HepG2 (cell line): Measurements from ENCODE around the gene CLASP1. TPM values are rescaled to one million over a fixed set of nuclear protein-coding genes. Genes with fewer than 3 reads are reported as not detected.

Experiments
- ATAC-seq: fragments of 200-7000 bp; cut with Tn5 transposase; 3 replicates; pipeline ENCODE4 v1.9.1; 2020; ENCODE audit warnings: mild to moderate bottlenecking, moderate library complexity
- BruUV-seq: library from RNA; stranded (reverse); fragments of 400-500 nt; replicated peaks from 2 replicates; lab custom pipeline; 2021; lab: Mats Ljungman, UMichigan
- CTCF ChIA-PET: fragments of 300-600 bp; formaldehyde crosslinking; extraction: SDS; loops from one replicate; lab custom pipeline; 2021; ENCODE audit warnings: low total read pairs, inconsistent platforms, low intra/inter-chr PET ratio; lab: Yijun Ruan, JAX
- POLR2A ChIA-PET: fragments of 350-600 bp; sonication (Branson Sonifier 250); formaldehyde crosslinking; loops from one replicate; lab custom pipeline; 2020; ENCODE audit warnings: antibody characterized with exemption, inconsistent platforms; lab: Yijun Ruan, JAX
- DNase-seq: peaks from one replicate; pipeline ENCODE4 v3.0.0-alpha.2; 2015; ENCODE audit warnings: low spot score
- FAIRE-seq: peaks from 3 replicates; lab custom pipeline; 2011; peaks lifted over from hg19 to GRCh38; lab: Jason Lieb, UNC
- H2AFZ ChIP-seq: one replicate; pipeline ENCODE4 v1.6.1; 2011; ENCODE audit warnings: low read length, inconsistent platforms
- H3K27ac ChIP-seq: fragments of 300-600 bp; 3 replicates; pipeline ENCODE4 v1.8.0; 2011; ENCODE audit warnings: mixed run types, mild to moderate bottlenecking, mixed read lengths, low read length, inconsistent platforms; ENCODE audit not compliant: insufficient read depth; ENCODE audit errors: extremely low read length
- H3K27me3 ChIP-seq, 2 experiments: fragments of 200-600 bp in 1 of 2; 2 replicates in 1 of 2; 3 replicates in 1 of 2; pipeline versions ENCODE4 v1.6.0 to v1.8.0; 2011; ENCODE audit warnings: low read length in 2 of 2, mild to moderate bottlenecking in 2 of 2, moderate library complexity in 2 of 2, inconsistent platforms in 1 of 2; ENCODE audit not compliant: insufficient read depth in 2 of 2, control insufficient read depth in 1 of 2
- H3K36me3 ChIP-seq, 2 experiments: fragments of 200-600 bp in 1 of 2; replicated peaks in 1 of 2; 2 replicates in 1 of 2; 3 replicates in 1 of 2; pipeline versions ENCODE4 v1.5.1 to v1.8.0; 2011; ENCODE audit warnings: low read length in 2 of 2, inconsistent platforms in 1 of 2; ENCODE audit not compliant: insufficient read depth in 2 of 2, control insufficient read depth in 1 of 2
- H3K4me1 ChIP-seq: 2 replicates; pipeline ENCODE4 v1.5.1; 2012; ENCODE audit warnings: low read length, inconsistent platforms; ENCODE audit not compliant: insufficient read depth
- H3K4me2 ChIP-seq: 2 replicates; pipeline ENCODE4 v1.6.0; 2011; ENCODE audit warnings: low read depth, low read length, inconsistent platforms
- H3K4me3 ChIP-seq, 3 experiments: fragments of 200-600 bp in 1 of 3; sonication (generic), shearing (Covaris generic) in 1 of 3; replicated peaks in 1 of 3; 2 replicates each; pipeline ENCODE4 v1.5.1; 2011 to 2016; ENCODE audit warnings: low read length in 3 of 3, inconsistent platforms in 2 of 3, low read depth in 2 of 3, mild to moderate bottlenecking in 2 of 3, control low read depth in 1 of 3, mixed read lengths in 1 of 3; ENCODE audit not compliant: insufficient read depth in 1 of 3
- H3K79me2 ChIP-seq: one replicate; pipeline ENCODE4 v1.6.1; 2011; ENCODE audit warnings: low read length, inconsistent platforms; ENCODE audit not compliant: insufficient read depth
- H3K9ac ChIP-seq: 2 replicates; pipeline ENCODE4 v1.6.0; 2011; ENCODE audit warnings: mild to moderate bottlenecking, low read depth, low read length, inconsistent platforms; ENCODE audit not compliant: insufficient read depth
- H3K9me3 ChIP-seq: 2 replicates; pipeline ENCODE4 v1.5.1; 2012; ENCODE audit warnings: mild to moderate bottlenecking, low read length
- H4K20me1 ChIP-seq: 2 replicates; pipeline ENCODE4 v1.6.0; 2011; ENCODE audit warnings: inconsistent platforms, mild to moderate bottlenecking, low read length, moderate library complexity; ENCODE audit not compliant: insufficient read depth
- BCL3 ChIP-seq: sonication (generic); formaldehyde crosslinking; IDR thresholded peaks from 2 replicates; pipeline ENCODE4 v1.5.1; 2020; ENCODE audit warnings: mild to moderate bottlenecking, missing genetic modification reagents, moderate library complexity
- CREB1 ChIP-seq, 2 experiments: fragments of 450-650 bp in 1 of 2; IDR thresholded peaks; 2 replicates each; pipeline ENCODE4 v1.6.1; 2016 to 2017; ENCODE audit warnings: control low read depth in 1 of 2, mild to moderate bottlenecking in 1 of 2, missing compliant biosample characterization in 1 of 2, missing genetic modification characterization in 1 of 2
- CSRNP2 ChIP-seq: sonication (generic); formaldehyde crosslinking; conservative IDR thresholded peaks from 2 replicates; pipeline ENCODE4 v1.8.0; 2022; ENCODE audit warnings: low read depth, missing genetic modification reagents
- IKZF5 ChIP-seq: IDR thresholded peaks from 2 replicates; pipeline ENCODE4 v1.6.1; 2018; ENCODE audit warnings: missing genetic modification reagents, mild to moderate bottlenecking, missing compliant biosample characterization
- PHB2 ChIP-seq: fragments of 450-650 bp; IDR thresholded peaks from 2 replicates; pipeline ENCODE4 v1.6.1; 2018; ENCODE audit not compliant: partially characterized antibody
- PRPF4 ChIP-seq: fragments of 200-400 bp; formaldehyde crosslinking; IDR thresholded peaks from 2 replicates; pipeline ENCODE4 v1.6.1; 2016; ENCODE audit warnings: low read length, low read depth; ENCODE audit not compliant: poor library complexity, severe bottlenecking
- SKIL ChIP-seq: sonication (generic); formaldehyde crosslinking; IDR thresholded peaks from 2 replicates; pipeline ENCODE4 v1.8.0; 2022; ENCODE audit warnings: missing genetic modification reagents, mild to moderate bottlenecking, moderate library complexity, borderline replicate concordance
- TGIF2 ChIP-seq: IDR thresholded peaks from 2 replicates; pipeline ENCODE4 v1.6.1; 2016; ENCODE audit warnings: control low read depth, missing compliant biosample characterization
- YEATS2 ChIP-seq: sonication (generic); formaldehyde crosslinking; IDR thresholded peaks from 2 replicates; pipeline ENCODE4 v1.4.0; 2020; ENCODE audit warnings: missing genetic modification reagents, borderline replicate concordance
- ZC3H4 ChIP-seq: sonication (generic); formaldehyde crosslinking; IDR thresholded peaks from 2 replicates; pipeline ENCODE4 v1.4.0; 2020; ENCODE audit warnings: missing genetic modification reagents, borderline replicate concordance
- ZFY ChIP-seq: sonication (generic); formaldehyde crosslinking; IDR thresholded peaks from 2 replicates; pipeline ENCODE4 v1.4.0; 2020; ENCODE audit warnings: missing genetic modification reagents
- ZNF143 ChIP-seq: sonication (generic); formaldehyde crosslinking; IDR thresholded peaks from 2 replicates; pipeline ENCODE4 v1.4.0; 2020; ENCODE audit warnings: missing genetic modification reagents
- ZNF17 ChIP-seq: sonication (generic); formaldehyde crosslinking; IDR thresholded peaks from 2 replicates; pipeline ENCODE4 v1.5.0; 2020; ENCODE audit warnings: mild to moderate bottlenecking, missing genetic modification reagents
- ZNF264 ChIP-seq: sonication (generic); formaldehyde crosslinking; IDR thresholded peaks from 2 replicates; pipeline ENCODE4 v1.4.0; 2020; ENCODE audit warnings: missing genetic modification reagents
- ZNF383 ChIP-seq: sonication (generic); formaldehyde crosslinking; IDR thresholded peaks from 2 replicates; pipeline ENCODE4 v1.4.0; 2020; ENCODE audit warnings: missing genetic modification reagents, mild to moderate bottlenecking, borderline replicate concordance
- ZNF639 ChIP-seq: conservative IDR thresholded peaks from 2 replicates; pipeline ENCODE4 v1.6.1; 2018; ENCODE audit warnings: missing genetic modification reagents
- WGBS: methylation state at CpG from one replicate; pipeline ENCODE4 v1.1.6; 2017; ENCODE audit warnings: low lambda C conversion rate; 5-methylcytosine and 5-hydroxymethylcytosine counted together
- in situ Hi-C: cut with HindIII; loops from 2 replicates; pipeline ENCODE4 v1.10.0; 2017; ENCODE audit warnings: low pct_unique_long_range_greater_than_20kb; ENCODE audit not compliant: extremely low pct_ligation_motif_present
- intact Hi-C: fragments of 100-400 bp; cut with micrococcal nuclease; formaldehyde crosslinking; loops from one replicate; pipeline ENCODE4 v1.10.0; 2022; ENCODE audit not compliant: unreplicated experiment
- polyA plus RNA-seq, 8 experiments: library from polyadenylated mRNA; depleted of rRNA in 3 of 8; stranded (reverse) in 7 of 8; unstranded in 1 of 8; fragments of >200 nt; fragmentation: Illumina TruSeq in 4 of 8; extraction: Trizol in 4 of 8; gene quantifications; 2 replicates each; pipeline versions ENCODE4 v1.2.1 to v1.2.3, GENCODE V29; 2011 to 2016; ENCODE audit warnings: low read depth in 4 of 8, missing spikeins in 1 of 8, mixed read lengths in 1 of 8; ENCODE audit not compliant: insufficient read depth in 1 of 8
- total RNA-seq, 5 experiments: library from RNA; depleted of rRNA; stranded (reverse); fragments of >200 nt; fragmentation: Illumina TruSeq; extraction: Trizol; gene quantifications; 2 replicates each; pipeline ENCODE4 v1.2.3, GENCODE V29; 2016; ENCODE audit warnings: low read depth in 1 of 5

CLASP1 gene
- total and polyA plus RNA-seq, 2 of the 13 experiments (the other 11 are each of a cell fraction or from before 2014, with no cell fraction given): 11.7 to 47.9 TPM

- DNase-seq: peak; percentile 87
- Histone ChIP-seq H3K9me3 (no peaks in the 10 kb centered on the region), H2AFZ (peak overlapping the region; percentile 67), H3K27me3 (no peaks in the 10 kb centered on the region), H3K36me3 (peaks cover 4 to 31% of the 10 kb centered on the region in 2 experiments; a peak in 4 of 5 replicates), H3K9ac (peak overlapping the region; percentile 94), H3K27ac (peak overlapping the region; percentile 98), H3K4me2 (peak overlapping the region; percentile 66), H3K79me2 (peaks cover 48% of the 10 kb centered on the region), H3K4me3 (peak overlapping the region; percentile 77 to 91 (median 83)), H3K4me1 (peaks cover 68% of the 10 kb centered on the region), H4K20me1 (peaks cover 23% of the 10 kb centered on the region)
- POLR2A ChIA-PET: interaction anchor here (0.6 to 5.4 kb wide), 51 partner anchors 10 to 1278 kb away, joined by 3 to 119 read pairs (median 5); partner anchors contain the start of genes CLASP1, NIFK, RALB and TSN
- CTCF ChIA-PET: interaction anchor here (0.6 to 1.9 kb wide), 3 partner anchors 67 to 189 kb away, joined by 3 to 9 read pairs (median 7); no protein-coding TSS in a partner anchor
- intact Hi-C loops: loop anchor here (1.0 to 5.0 kb wide), 6 partner anchors 37 to 227 kb away; partner anchors contain the start of genes CLASP1 and NIFK
- peak; percentile 91 for ATAC-seq
- no peak for FAIRE-seq
- 2% methylated on average over 39 of the region's 46 CpGs for WGBS
- BruUV-seq: no TSS peak
- in situ Hi-C loops: loop anchor here (5.0 kb wide), 2 partner anchors 117 to 187 kb away; partner anchors contain the start of gene CLASP1
- TF ChIP-seq ZC3H4 (CRISPR knock-in tag) (no peak), IKZF5 (CRISPR knock-in tag) (peak; percentile 13; the same call in 1 of the 2 replicates), PRPF4 (no peak), YEATS2 (CRISPR knock-in tag) (peak; percentile 43), ZNF143 (CRISPR knock-in tag) (no peak), PHB2 (no peak), CREB1 (IDR thresholded peaks at IDR 0.05) (no peak), CREB1 (CRISPR knock-in tag; IDR thresholded peaks at IDR 0.05) (no peak), ZFY (peak; percentile 98), TGIF2 (CRISPR knock-in tag) (peak; percentile 16; the same call in 1 of the 2 replicates), ZNF383 (CRISPR knock-in tag) (no peak), ZNF264 (CRISPR knock-in tag) (no peak), CSRNP2 (CRISPR knock-in tag) (no peak), BCL3 (CRISPR knock-in tag) (no peak), SKIL (CRISPR knock-in tag) (peak; percentile 59; the same call in 1 of the 2 replicates), ZNF639 (CRISPR knock-in tag) (no peak), ZNF17 (no peak)
These were observed 119.0 kb downstream of the CLASP1 start for GRCh38 chr2:121530212-121530705.
